Panc1 (cell line): Measurements from ENCODE around the gene ANKMY1. TPM values are rescaled to one million over a fixed set of nuclear protein-coding genes. Genes with fewer than 3 reads are reported as not detected.

Experiments used
- ATAC-seq: fragments of 200-7000 bp; cut with Tn5 transposase; 2 replicates; pipeline ENCODE4 v1.9.1; 2020; ENCODE audit warnings: mild to moderate bottlenecking, moderate library complexity
- BruUV-seq: library from RNA; stranded (reverse); fragments of 400-500 nt; replicated peaks from 2 replicates; lab custom pipeline; 2021; lab: Mats Ljungman, UMichigan
- CTCF ChIA-PET: fragments of 300-600 bp; sonication (Branson Sonifier 250); formaldehyde crosslinking; loops from one replicate; lab custom pipeline; 2022; ENCODE audit warnings: antibody characterized with exemption; lab: Charles Lee
- POLR2A ChIA-PET: fragments of 300-600 bp; sonication (Branson Sonifier 250); formaldehyde crosslinking; loops from one replicate; lab custom pipeline; 2022; ENCODE audit warnings: antibody characterized with exemption; lab: Charles Lee
- DNase-seq: peaks from one replicate; pipeline ENCODE4 v3.0.0-alpha.2; 2010; ENCODE audit warnings: low read depth, low spot score
- H3K27ac ChIP-seq: 2 replicates; pipeline ENCODE4 v1.5.1; 2011; ENCODE audit warnings: mild to moderate bottlenecking, low read length, inconsistent platforms
- H3K27me3 ChIP-seq: fragments of 200-500 bp; sonication (Bioruptor generic); 2 replicates; pipeline ENCODE4 v1.6.0; 2014; ENCODE audit warnings: low read length, inconsistent platforms; ENCODE audit not compliant: control insufficient read depth, insufficient read depth
- H3K36me3 ChIP-seq: fragments of 200-500 bp; sonication (Bioruptor generic); 2 replicates; pipeline ENCODE4 v1.5.1; 2014; ENCODE audit warnings: inconsistent platforms, mild to moderate bottlenecking, low read length, moderate library complexity; ENCODE audit not compliant: control insufficient read depth, insufficient read depth
- H3K4me1 ChIP-seq: 2 replicates; pipeline ENCODE4 v1.5.1; 2011; ENCODE audit warnings: inconsistent platforms, mild to moderate bottlenecking, low read length, moderate library complexity; ENCODE audit not compliant: control insufficient read depth, insufficient read depth
- H3K4me3 ChIP-seq, 2 experiments: 2 replicates each; pipeline ENCODE4 v1.5.1; 2011 to 2012; ENCODE audit warnings: low read depth in 2 of 2, low read length in 2 of 2, mild to moderate bottlenecking in 2 of 2, inconsistent platforms in 1 of 2, moderate library complexity in 1 of 2
- H3K9me3 ChIP-seq: fragments of 200-500 bp; sonication (Bioruptor generic); 2 replicates; pipeline ENCODE4 v1.5.1; 2014; ENCODE audit warnings: low read depth, mild to moderate bottlenecking, inconsistent platforms, low read length, moderate library complexity; ENCODE audit not compliant: control insufficient read depth, insufficient read depth
- CTCF ChIP-seq: fragments of 450-650 bp; IDR thresholded peaks from 2 replicates; pipeline ENCODE4 v1.5.1; 2017; ENCODE audit warnings: mild to moderate bottlenecking
- POLR2AphosphoS5 ChIP-seq: IDR thresholded peaks from 2 replicates; pipeline ENCODE4 v1.6.1; 2012; ENCODE audit warnings: mild to moderate bottlenecking, low read depth, low read length, moderate library complexity
- SIN3A ChIP-seq: IDR thresholded peaks from 2 replicates; pipeline ENCODE4 v1.6.1; 2012; ENCODE audit warnings: low read depth, mild to moderate bottlenecking, low read length, moderate library complexity, borderline replicate concordance; ENCODE audit not compliant: insufficient read depth
- TCF7L2 ChIP-seq: IDR thresholded peaks from 2 replicates; pipeline ENCODE4 v1.6.1; 2011; ENCODE audit warnings: mild to moderate bottlenecking, low read depth, low read length, inconsistent platforms
- in situ Hi-C: cut with HindIII; loops from 2 replicates; pipeline ENCODE4 v1.10.0; 2016; ENCODE audit warnings: low sequenced_read_pairs, low pct_unique_long_range_greater_than_20kb
- intact Hi-C: fragments of 100-400 bp; cut with micrococcal nuclease; formaldehyde crosslinking; loops from one replicate; pipeline ENCODE4 v1.10.0; 2022; ENCODE audit not compliant: unreplicated experiment
- total RNA-seq: library from RNA; stranded (reverse); gene quantifications from one replicate; pipeline ENCODE4 v1.2.1, GENCODE V29; 2021; ENCODE audit not compliant: unreplicated experiment
- TF ChIP-seq, protein P1 (sequence below), 2 experiments: IDR thresholded peaks; 2 replicates each; pipeline ENCODE4 v1.6.1; 2011 to 2012; ENCODE audit warnings: low read depth in 2 of 2, control low read depth in 1 of 2, low read length in 1 of 2, mild to moderate bottlenecking in 1 of 2, moderate library complexity in 1 of 2; ENCODE audit not compliant: insufficient read depth in 1 of 2

Gene ANKMY1
- total RNA-seq, 1 experiment from 2014 or later, result 19.5 TPM

- POLR2A ChIA-PET, result no interaction called here
- intact Hi-C loops (no loop called here), in situ Hi-C loops (no loop called here)
- no peak overlapping the region for H3K4me3 ChIP-seq
- CTCF ChIA-PET, result no interaction called here
- DNase-seq (no peak), ATAC-seq (no peak)
- H3K36me3 ChIP-seq, result peaks cover 5% of the 10 kb centered on the region; the same call in 1 of the 2 replicates
- no peaks in the 10 kb centered on the region; the same call in 1 of the 2 replicates for H3K9me3 ChIP-seq
- TF ChIP-seq, protein P1, sequence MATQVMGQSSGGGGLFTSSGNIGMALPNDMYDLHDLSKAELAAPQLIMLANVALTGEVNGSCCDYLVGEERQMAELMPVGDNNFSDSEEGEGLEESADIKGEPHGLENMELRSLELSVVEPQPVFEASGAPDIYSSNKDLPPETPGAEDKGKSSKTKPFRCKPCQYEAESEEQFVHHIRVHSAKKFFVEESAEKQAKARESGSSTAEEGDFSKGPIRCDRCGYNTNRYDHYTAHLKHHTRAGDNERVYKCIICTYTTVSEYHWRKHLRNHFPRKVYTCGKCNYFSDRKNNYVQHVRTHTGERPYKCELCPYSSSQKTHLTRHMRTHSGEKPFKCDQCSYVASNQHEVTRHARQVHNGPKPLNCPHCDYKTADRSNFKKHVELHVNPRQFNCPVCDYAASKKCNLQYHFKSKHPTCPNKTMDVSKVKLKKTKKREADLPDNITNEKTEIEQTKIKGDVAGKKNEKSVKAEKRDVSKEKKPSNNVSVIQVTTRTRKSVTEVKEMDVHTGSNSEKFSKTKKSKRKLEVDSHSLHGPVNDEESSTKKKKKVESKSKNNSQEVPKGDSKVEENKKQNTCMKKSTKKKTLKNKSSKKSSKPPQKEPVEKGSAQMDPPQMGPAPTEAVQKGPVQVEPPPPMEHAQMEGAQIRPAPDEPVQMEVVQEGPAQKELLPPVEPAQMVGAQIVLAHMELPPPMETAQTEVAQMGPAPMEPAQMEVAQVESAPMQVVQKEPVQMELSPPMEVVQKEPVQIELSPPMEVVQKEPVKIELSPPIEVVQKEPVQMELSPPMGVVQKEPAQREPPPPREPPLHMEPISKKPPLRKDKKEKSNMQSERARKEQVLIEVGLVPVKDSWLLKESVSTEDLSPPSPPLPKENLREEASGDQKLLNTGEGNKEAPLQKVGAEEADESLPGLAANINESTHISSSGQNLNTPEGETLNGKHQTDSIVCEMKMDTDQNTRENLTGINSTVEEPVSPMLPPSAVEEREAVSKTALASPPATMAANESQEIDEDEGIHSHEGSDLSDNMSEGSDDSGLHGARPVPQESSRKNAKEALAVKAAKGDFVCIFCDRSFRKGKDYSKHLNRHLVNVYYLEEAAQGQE (IDR thresholded peaks at IDR 0.05; ENCODE audit: insufficient read depth in 1 of 2, low read depth in 2 of 2, low read length in 1 of 2), result no peak
- no peak for TF ChIP-seq TCF7L2
- no peak for TF ChIP-seq SIN3A
- no peak for TF ChIP-seq POLR2AphosphoS5
- TF ChIP-seq CTCF, result no peak
- BruUV-seq, result no TSS peak
- H3K4me1 ChIP-seq, result peaks cover 37% of the 10 kb centered on the region
- no peaks in the 10 kb centered on the region for H3K27me3 ChIP-seq
- H3K27ac ChIP-seq, result no peak overlapping the region
Observed at GRCh38 chr2:240583774-240584173, 26.0 kb upstream of the ANKMY1 start.

DNA sequence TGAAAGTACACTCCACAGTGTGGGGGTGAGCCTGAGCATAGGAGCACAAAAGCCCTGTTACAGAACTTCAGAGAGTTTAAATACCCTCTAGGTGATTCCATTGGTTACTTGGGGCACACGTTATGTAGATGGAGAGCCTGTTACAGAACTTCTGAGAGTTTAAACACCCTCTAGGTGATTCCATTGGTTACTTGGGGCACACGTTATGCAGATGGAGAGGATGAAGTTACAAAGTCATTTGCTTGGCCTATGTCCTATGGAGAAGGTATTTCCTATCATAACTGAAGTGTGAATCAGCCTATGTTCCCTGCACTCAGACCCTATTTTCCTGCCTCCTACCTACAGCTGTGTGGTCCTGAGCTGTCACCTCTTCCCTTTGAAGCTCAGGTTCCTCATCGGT, 25.0 kb upstream of the ANKMY1 start:
- DNase-seq (no peak), ATAC-seq (no peak)
- no TSS peak for BruUV-seq
- ChIA-PET POLR2A (no interaction called here), CTCF (interaction anchor here (0.6 kb wide), 1 partner anchor 306 kb away, joined by 7 read pairs; no protein-coding TSS in a partner anchor)
- intact Hi-C loops (no loop called here), in situ Hi-C loops (no loop called here)
- H3K4me1 ChIP-seq, result peaks cover 30% of the 10 kb centered on the region
- no peaks in the 10 kb centered on the region for H3K27me3 ChIP-seq
- H3K36me3 ChIP-seq, result peaks cover 5% of the 10 kb centered on the region; the same call in 1 of the 2 replicates
- no peak overlapping the region for H3K4me3 ChIP-seq
- TF ChIP-seq TCF7L2, result no peak
- TF ChIP-seq SIN3A, result no peak
- no peak for TF ChIP-seq CTCF
- TF ChIP-seq POLR2AphosphoS5, result peak; percentile 37; the same call in 1 of the 2 replicates
- H3K9me3 ChIP-seq, result no peaks in the 10 kb centered on the region; the same call in 1 of the 2 replicates
- H3K27ac ChIP-seq, result no peak overlapping the region
